ENCODE measurements around the gene KRTAP1-5. TPM values are rescaled to one million over a fixed set of nuclear protein-coding genes. Genes with fewer than 3 reads are reported as not detected.

KRTAP1-5 gene
- polyA plus RNA-seq, 1 of the 3 experiments (the other 2 are of a cell fraction), result not detected

GRCh38 chr17:41003926-41004325, 23.1 kb downstream of the KRTAP1-5 start:
- POLR2A ChIA-PET, result no interaction called here
- Histone ChIP-seq H3K4me2 (no peak overlapping the region), H3K4me3 (ENCODE audit: low read depth in 2 of 2, low read length in 1 of 2) (no peak overlapping the region), H3K4me1 (ENCODE audit: control insufficient read depth in 1 of 2, insufficient read depth in 2 of 2, low read depth in 1 of 2, low read length in 1 of 2) (no peaks in the 10 kb centered on the region), H3K9me2 (no peaks in the 10 kb centered on the region), H3K36me3 (replicated peaks in 1 of 2; ENCODE audit: control insufficient read depth in 1 of 2, insufficient read depth in 2 of 2, low read length in 1 of 2) (no peaks in the 10 kb centered on the region), H3K79me2 (ENCODE audit: insufficient read depth) (no peaks in the 10 kb centered on the region), H3K9me3 (no peaks in the 10 kb centered on the region), H3K27me3 (ENCODE audit: insufficient read depth) (peaks cover 43% of the 10 kb centered on the region; the same call in 1 of the 2 replicates), H3K27ac (ENCODE audit: low read depth in 2 of 2, low read length in 1 of 2) (no peak overlapping the region), H2AFZ (ENCODE audit: low read depth) (no peak overlapping the region), H3K9ac (no peak overlapping the region), H3F3A (replicated peaks; ENCODE audit: insufficient read depth) (no peaks in the 10 kb centered on the region), H4K20me1 (ENCODE audit: insufficient read depth) (no peaks in the 10 kb centered on the region)
- CTCF ChIA-PET, result interaction anchor here (1.0 kb wide), 1 partner anchor 319 kb away, joined by 3 read pairs; no protein-coding TSS in a partner anchor
- WGBS (ENCODE audit: low lambda C conversion rate), result 11% methylated on average over 4 of the region's 4 CpGs
- no peak for DNase-seq
- TF ChIP-seq MAX (IDR thresholded peaks at IDR 0.05; ENCODE audit: low read depth) (no peak), FOXJ3 (CRISPR knock-in tag; IDR thresholded peaks at IDR 0.05) (no peak), NFIC (IDR thresholded peaks at IDR 0.05; ENCODE audit: borderline replicate concordance) (no peak), POLR2AphosphoS5 (IDR thresholded peaks at IDR 0.05; ENCODE audit: low read depth, low read length) (no peak), USF2 (IDR thresholded peaks at IDR 0.05; ENCODE audit: borderline replicate concordance, low read depth, low read length) (no peak), GABPA (IDR thresholded peaks at IDR 0.05; ENCODE audit: low read depth) (no peak), CTCF (IDR thresholded peaks at IDR 0.05) (no peak), ZBTB33 (IDR thresholded peaks at IDR 0.05; ENCODE audit: borderline replicate concordance, low read depth) (no peak), PBX3 (IDR thresholded peaks at IDR 0.05) (no peak), REST (IDR thresholded peaks at IDR 0.05; ENCODE audit: low read depth, low read length) (no peak), USF1 (IDR thresholded peaks at IDR 0.05; ENCODE audit: borderline replicate concordance, low read depth) (no peak), FOXM1 (IDR thresholded peaks at IDR 0.05; ENCODE audit: low read depth) (no peak), RXRA (IDR thresholded peaks at IDR 0.05; ENCODE audit: borderline replicate concordance, low read depth) (no peak), TCF12 (IDR thresholded peaks at IDR 0.05) (no peak), EZH2phosphoT487 (IDR thresholded peaks at IDR 0.05; ENCODE audit: borderline replicate concordance, low read depth) (no peak), RAD21 (IDR thresholded peaks at IDR 0.05; ENCODE audit: low read length) (no peak), MXI1 (IDR thresholded peaks at IDR 0.05; ENCODE audit: low read depth, low read length) (no peak)

All from SK-N-SH (cell line).